ENCODE results near the gene LIF. TPM values are rescaled to one million over a fixed set of nuclear protein-coding genes. Genes with fewer than 3 reads are reported as not detected.

The LIF gene
- total and polyA plus RNA-seq, 2 donors (not counting 3 experiments of a cell fraction or from before 2014, with no cell fraction given): 0.12 to 0.27 TPM

DNA sequence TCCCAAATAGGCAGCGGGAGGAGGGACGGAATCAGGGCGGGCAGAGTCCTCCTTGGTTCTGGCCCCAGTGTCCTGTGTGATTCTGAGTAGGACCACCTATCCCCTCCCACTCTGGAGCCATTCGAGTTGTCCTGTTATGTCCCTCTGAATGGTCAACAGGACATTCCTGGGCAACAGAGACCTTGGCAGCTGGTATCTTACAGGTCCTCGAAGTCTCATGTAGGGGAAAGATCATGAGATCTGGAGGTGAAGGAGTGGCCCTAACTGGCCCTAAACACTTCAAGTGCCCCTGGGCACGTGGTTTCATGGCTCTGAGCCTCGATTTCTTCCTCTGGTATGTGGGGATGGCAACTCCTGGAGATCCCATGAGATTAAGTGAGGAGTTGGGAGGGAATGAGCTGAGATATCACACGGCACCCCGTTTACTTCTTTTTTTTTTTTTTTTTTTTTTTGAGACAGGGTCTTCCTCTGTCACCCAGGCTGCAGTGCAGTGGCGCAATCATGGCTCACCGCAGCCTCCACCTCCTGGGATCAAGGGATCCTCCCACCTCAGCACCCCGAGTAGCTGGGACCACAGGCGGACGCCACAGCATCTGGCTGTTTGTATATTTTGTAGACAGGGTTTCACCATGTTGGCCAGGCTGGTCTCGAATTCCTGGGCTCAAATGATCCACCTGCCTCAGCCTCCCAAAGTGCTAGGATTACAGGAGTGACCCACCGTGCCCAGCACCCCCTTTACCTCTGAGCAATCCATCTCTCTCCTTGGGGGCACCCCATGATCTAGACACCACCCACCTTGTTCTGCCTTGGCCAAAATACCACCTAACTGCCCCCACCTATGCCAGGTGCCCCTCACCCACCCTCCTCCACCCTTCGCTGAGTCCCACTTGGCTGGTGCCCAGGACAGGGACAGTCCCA, 6.8 kb downstream of the LIF start:
- FAIRE-seq (no peak), DNase-seq (ENCODE audit: low read depth, low spot score) (no peak)
- TF ChIP-seq POLR2A (IDR thresholded peaks at IDR 0.05; ENCODE audit: low read depth, low read length) (no peak), JUN (IDR thresholded peaks at IDR 0.05; ENCODE audit: borderline replicate concordance, insufficient read depth, insufficient read length, low read depth) (no peak), POLR2AphosphoS5 (IDR thresholded peaks at IDR 0.05; ENCODE audit: insufficient read depth, low read depth, low read length) (no peak), FOS (IDR thresholded peaks at IDR 0.05; ENCODE audit: borderline replicate concordance, insufficient read depth, low read length) (no peak)
- TF ChIP-seq, protein P1, sequence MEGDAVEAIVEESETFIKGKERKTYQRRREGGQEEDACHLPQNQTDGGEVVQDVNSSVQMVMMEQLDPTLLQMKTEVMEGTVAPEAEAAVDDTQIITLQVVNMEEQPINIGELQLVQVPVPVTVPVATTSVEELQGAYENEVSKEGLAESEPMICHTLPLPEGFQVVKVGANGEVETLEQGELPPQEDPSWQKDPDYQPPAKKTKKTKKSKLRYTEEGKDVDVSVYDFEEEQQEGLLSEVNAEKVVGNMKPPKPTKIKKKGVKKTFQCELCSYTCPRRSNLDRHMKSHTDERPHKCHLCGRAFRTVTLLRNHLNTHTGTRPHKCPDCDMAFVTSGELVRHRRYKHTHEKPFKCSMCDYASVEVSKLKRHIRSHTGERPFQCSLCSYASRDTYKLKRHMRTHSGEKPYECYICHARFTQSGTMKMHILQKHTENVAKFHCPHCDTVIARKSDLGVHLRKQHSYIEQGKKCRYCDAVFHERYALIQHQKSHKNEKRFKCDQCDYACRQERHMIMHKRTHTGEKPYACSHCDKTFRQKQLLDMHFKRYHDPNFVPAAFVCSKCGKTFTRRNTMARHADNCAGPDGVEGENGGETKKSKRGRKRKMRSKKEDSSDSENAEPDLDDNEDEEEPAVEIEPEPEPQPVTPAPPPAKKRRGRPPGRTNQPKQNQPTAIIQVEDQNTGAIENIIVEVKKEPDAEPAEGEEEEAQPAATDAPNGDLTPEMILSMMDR (IDR thresholded peaks at IDR 0.05; ENCODE audit: extremely low read depth in 1 of 2, insufficient read depth in 1 of 2, low read depth in 1 of 2, low read length in 2 of 2): no peak
- Histone ChIP-seq H3K9ac (replicated peaks; ENCODE audit: extremely low read depth, insufficient read depth, low read length) (no peak overlapping the region), H3K36me3 (ENCODE audit: control insufficient read depth in 2 of 2, extremely low read depth in 1 of 2, insufficient read depth in 2 of 2, low read length in 2 of 2) (no peaks in the 10 kb centered on the region), H3K27ac (ENCODE audit: insufficient read depth, low read depth, low read length) (no peak overlapping the region), H3K79me2 (ENCODE audit: control insufficient read depth, insufficient read depth, low read length) (no peaks in the 10 kb centered on the region), H4K20me1 (replicated peaks; ENCODE audit: control insufficient read depth, extremely low read depth, insufficient read depth, low read length) (no peaks in the 10 kb centered on the region), H3K9me1 (replicated peaks; ENCODE audit: control insufficient read depth, extremely low read depth, insufficient read depth, low read length) (no peaks in the 10 kb centered on the region), H3K4me3 (replicated peaks in 1 of 3; ENCODE audit: insufficient read depth in 1 of 3, low read depth in 1 of 3, low read length in 3 of 3) (no peak overlapping the region), H3K9me3 (replicated peaks; ENCODE audit: control insufficient read depth, insufficient read depth, low read length) (no peaks in the 10 kb centered on the region), H3K4me2 (ENCODE audit: insufficient read depth, low read length) (no peak overlapping the region), H2AFZ (ENCODE audit: low read depth, low read length) (no peak overlapping the region), H3K27me3 (ENCODE audit: control insufficient read depth in 2 of 2, insufficient read depth in 2 of 2, low read length in 2 of 2) (peaks cover 8 to 12% of the 10 kb centered on the region in 2 experiments), H3K4me1 (ENCODE audit: control insufficient read depth, extremely low read depth, insufficient read depth, low read length) (no peaks in the 10 kb centered on the region)
- no TSS peak for BruUV-seq (replicated peaks)
- ChIA-PET CTCF (no interaction called here), POLR2A (no interaction called here)
- dilution Hi-C loops (cut with MboI; ENCODE audit: extremely low pct_ligation_motif_present, low sequenced_read_pairs) (no loop called here), intact Hi-C loops (cut with micrococcal nuclease) (no loop called here)
